ENCODE results near the gene AATF. TPM values are rescaled to one million over a fixed set of nuclear protein-coding genes. Genes with fewer than 3 reads are reported as not detected.

Gene AATF
- total and polyA plus RNA-seq, 9 donors = 28.5 to 73.6 (median 42.5) TPM

DNA sequence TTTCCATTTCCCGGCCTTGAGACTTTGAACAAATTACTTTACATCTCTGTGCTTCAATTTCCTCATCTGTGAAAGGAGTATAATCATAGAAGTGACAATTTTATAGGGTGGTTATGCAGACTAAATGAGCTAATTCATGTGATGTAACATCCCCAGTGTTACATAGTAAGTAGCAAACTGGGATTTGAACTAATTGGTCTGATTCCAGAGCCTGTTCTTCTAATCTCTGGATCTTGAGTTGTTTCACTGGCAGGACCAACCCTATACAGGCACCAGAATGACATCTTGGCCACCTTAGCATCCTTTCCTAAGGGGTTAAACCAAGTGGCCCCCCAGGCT, 77.7 kb downstream of the AATF start:
- no peaks in the 10 kb centered on the region for H3K36me3 ChIP-seq
- intact Hi-C loops (cut with DNase I) = no loop called here
- no peak overlapping the region for H3K27ac ChIP-seq
- H3K4me1 ChIP-seq (ENCODE audit: insufficient read depth) = no peaks in the 10 kb centered on the region
- TF ChIP-seq EP300 (IDR thresholded peaks at IDR 0.05) (no peak), POLR2A (IDR thresholded peaks at IDR 0.05) (no peak)
- TF ChIP-seq, protein P1, sequence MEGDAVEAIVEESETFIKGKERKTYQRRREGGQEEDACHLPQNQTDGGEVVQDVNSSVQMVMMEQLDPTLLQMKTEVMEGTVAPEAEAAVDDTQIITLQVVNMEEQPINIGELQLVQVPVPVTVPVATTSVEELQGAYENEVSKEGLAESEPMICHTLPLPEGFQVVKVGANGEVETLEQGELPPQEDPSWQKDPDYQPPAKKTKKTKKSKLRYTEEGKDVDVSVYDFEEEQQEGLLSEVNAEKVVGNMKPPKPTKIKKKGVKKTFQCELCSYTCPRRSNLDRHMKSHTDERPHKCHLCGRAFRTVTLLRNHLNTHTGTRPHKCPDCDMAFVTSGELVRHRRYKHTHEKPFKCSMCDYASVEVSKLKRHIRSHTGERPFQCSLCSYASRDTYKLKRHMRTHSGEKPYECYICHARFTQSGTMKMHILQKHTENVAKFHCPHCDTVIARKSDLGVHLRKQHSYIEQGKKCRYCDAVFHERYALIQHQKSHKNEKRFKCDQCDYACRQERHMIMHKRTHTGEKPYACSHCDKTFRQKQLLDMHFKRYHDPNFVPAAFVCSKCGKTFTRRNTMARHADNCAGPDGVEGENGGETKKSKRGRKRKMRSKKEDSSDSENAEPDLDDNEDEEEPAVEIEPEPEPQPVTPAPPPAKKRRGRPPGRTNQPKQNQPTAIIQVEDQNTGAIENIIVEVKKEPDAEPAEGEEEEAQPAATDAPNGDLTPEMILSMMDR (IDR thresholded peaks at IDR 0.05) = no peak
- H3K9me3 ChIP-seq = no peaks in the 10 kb centered on the region
- no peaks in the 10 kb centered on the region for H3K27me3 ChIP-seq
- no peak for DNase-seq
- H3K4me3 ChIP-seq = no peak overlapping the region
- 89 to 93% (median 90%) methylated on average over 1 of the region's 1 CpG for WGBS, 3 donors

DNA sequence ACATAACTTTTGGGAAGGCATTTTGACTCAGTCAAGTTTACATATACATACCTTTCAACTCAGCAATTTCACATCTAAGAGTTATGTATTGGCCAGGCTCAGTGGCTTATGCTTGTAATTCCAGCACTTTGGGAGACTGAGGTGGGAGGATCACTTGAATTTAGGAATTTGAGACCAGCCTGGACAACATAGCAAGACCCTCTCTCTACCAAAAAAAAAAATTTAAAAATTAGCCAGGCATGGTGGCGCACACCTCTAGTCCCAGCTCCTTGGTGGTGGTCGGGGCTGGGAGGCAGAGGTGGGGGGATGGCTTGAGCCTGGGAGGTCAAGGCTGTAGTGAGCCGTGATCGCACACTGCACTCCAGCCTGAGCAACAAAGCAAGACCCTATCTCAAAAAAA, 79.3 kb downstream of the AATF start:
- intact Hi-C loops (cut with DNase I) = no loop called here
- no peak overlapping the region for H3K27ac ChIP-seq
- no peak for DNase-seq
- H3K4me1 ChIP-seq (ENCODE audit: insufficient read depth) = no peaks in the 10 kb centered on the region
- no peak overlapping the region for H3K4me3 ChIP-seq
- no peaks in the 10 kb centered on the region for H3K27me3 ChIP-seq
- no peaks in the 10 kb centered on the region for H3K36me3 ChIP-seq
- H3K9me3 ChIP-seq = no peaks in the 10 kb centered on the region
- TF ChIP-seq EP300 (IDR thresholded peaks at IDR 0.05) (no peak), POLR2A (IDR thresholded peaks at IDR 0.05) (no peak)
- TF ChIP-seq, protein P1 (IDR thresholded peaks at IDR 0.05) = no peak
- WGBS, 3 donors = 83 to 96% (median 91%) methylated on average over 4 of the region's 4 CpGs

DNA sequence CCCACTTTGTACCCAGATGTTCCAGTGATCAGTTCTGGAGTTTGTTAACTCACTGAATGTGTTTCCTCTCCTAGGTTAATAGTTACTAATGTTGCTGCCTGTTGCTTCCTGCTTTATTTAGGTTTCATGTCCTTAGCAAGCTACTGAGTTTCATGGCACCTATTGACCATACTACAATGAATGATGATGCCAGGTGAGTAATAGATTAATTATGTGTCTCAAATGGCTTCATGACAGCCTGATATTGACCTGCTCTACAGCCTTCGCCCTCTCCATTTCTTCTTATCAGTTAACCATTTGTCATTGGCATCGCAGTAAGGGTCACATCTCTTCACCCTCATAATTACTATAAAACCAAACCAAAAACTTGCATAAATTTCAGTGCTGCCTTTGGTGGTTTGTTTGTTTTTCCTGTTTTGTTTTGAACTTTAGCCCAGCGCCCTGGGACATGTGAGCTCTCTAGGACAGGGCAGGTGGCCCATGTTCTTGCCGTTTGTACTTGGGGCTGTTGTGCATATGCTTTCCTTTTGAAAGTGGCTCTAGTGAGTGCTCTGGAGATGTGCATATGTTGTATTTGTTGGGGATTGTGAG, 82.8 kb downstream of the AATF start:
- intact Hi-C loops (cut with DNase I) = no loop called here
- DNase-seq = no peak
- H3K27ac ChIP-seq = no peak overlapping the region
- H3K4me1 ChIP-seq (ENCODE audit: insufficient read depth) = no peaks in the 10 kb centered on the region
- H3K27me3 ChIP-seq = no peaks in the 10 kb centered on the region
- H3K36me3 ChIP-seq = no peaks in the 10 kb centered on the region
- H3K9me3 ChIP-seq = no peaks in the 10 kb centered on the region
- TF ChIP-seq, protein P1 (IDR thresholded peaks at IDR 0.05) = no peak
- TF ChIP-seq POLR2A (IDR thresholded peaks at IDR 0.05) = no peak
- no peak for TF ChIP-seq EP300 (IDR thresholded peaks at IDR 0.05)
- WGBS, 3 donors = 95 to 97% (median 95%) methylated on average over 4 of the region's 4 CpGs
- H3K4me3 ChIP-seq = no peak overlapping the region

DNA sequence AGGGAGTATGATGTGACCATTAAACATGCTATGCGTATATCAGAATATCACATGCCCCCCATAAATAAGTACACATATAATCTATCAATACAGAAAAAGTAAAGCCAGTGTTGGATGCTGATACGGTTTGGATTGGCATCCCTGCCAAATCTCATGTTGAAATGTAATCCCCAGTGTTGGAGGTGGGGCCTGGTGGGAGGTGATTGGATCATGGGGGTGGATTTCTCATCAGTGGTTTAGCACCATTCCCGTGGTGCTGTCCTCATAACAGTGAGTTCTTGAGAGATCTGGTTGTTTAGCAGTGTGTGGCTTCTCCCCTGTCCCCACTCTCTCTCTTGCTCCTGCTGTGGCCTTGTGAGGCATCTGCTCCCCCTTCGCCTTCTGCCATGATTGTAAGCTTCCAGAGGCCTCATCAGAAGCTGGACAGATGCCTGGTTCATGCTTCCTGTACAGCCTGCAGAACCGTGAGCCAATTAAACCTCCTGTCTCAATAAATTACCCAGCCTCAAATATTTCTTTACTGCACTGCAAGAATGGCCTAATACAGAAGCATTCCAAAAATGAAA, 88.9 kb downstream of the AATF start:
- no peak for DNase-seq
- Histone ChIP-seq H3K4me1 (ENCODE audit: insufficient read depth) (no peaks in the 10 kb centered on the region), H3K4me3 (no peak overlapping the region), H3K27me3 (no peaks in the 10 kb centered on the region), H3K27ac (no peak overlapping the region), H3K36me3 (no peaks in the 10 kb centered on the region), H3K9me3 (no peaks in the 10 kb centered on the region)
- intact Hi-C loops (cut with DNase I) = no loop called here
- no peak for TF ChIP-seq POLR2A (IDR thresholded peaks at IDR 0.05)
- TF ChIP-seq EP300 (IDR thresholded peaks at IDR 0.05) = no peak
- TF ChIP-seq, protein P1 (IDR thresholded peaks at IDR 0.05) = no peak
- WGBS, 3 donors = 73 to 82% (median 75%) methylated on average over 5 of the region's 5 CpGs

Data from ovary (tissue), 9 donors.